Panc1 (cell line): Measurements from ENCODE around the gene UNC45B. TPM values are rescaled to one million over a fixed set of nuclear protein-coding genes. Genes with fewer than 3 reads are reported as not detected.

Experiments
- ATAC-seq: fragments of 200-7000 bp; cut with Tn5 transposase; 2 replicates; pipeline ENCODE4 v1.9.1; 2020; ENCODE audit warnings: mild to moderate bottlenecking, moderate library complexity
- BruUV-seq: library from RNA; stranded (reverse); fragments of 400-500 nt; replicated peaks from 2 replicates; lab custom pipeline; 2021; lab: Mats Ljungman, UMichigan
- CTCF ChIA-PET: fragments of 300-600 bp; sonication (Branson Sonifier 250); formaldehyde crosslinking; loops from one replicate; lab custom pipeline; 2022; ENCODE audit warnings: antibody characterized with exemption; lab: Charles Lee
- POLR2A ChIA-PET: fragments of 300-600 bp; sonication (Branson Sonifier 250); formaldehyde crosslinking; loops from one replicate; lab custom pipeline; 2022; ENCODE audit warnings: antibody characterized with exemption; lab: Charles Lee
- DNase-seq: peaks from one replicate; pipeline ENCODE4 v3.0.0-alpha.2; 2010; ENCODE audit warnings: low read depth, low spot score
- H3K27ac ChIP-seq: 2 replicates; pipeline ENCODE4 v1.5.1; 2011; ENCODE audit warnings: mild to moderate bottlenecking, low read length, inconsistent platforms
- H3K27me3 ChIP-seq: fragments of 200-500 bp; sonication (Bioruptor generic); 2 replicates; pipeline ENCODE4 v1.6.0; 2014; ENCODE audit warnings: low read length, inconsistent platforms; ENCODE audit not compliant: control insufficient read depth, insufficient read depth
- H3K36me3 ChIP-seq: fragments of 200-500 bp; sonication (Bioruptor generic); 2 replicates; pipeline ENCODE4 v1.5.1; 2014; ENCODE audit warnings: inconsistent platforms, mild to moderate bottlenecking, low read length, moderate library complexity; ENCODE audit not compliant: control insufficient read depth, insufficient read depth
- H3K4me1 ChIP-seq: 2 replicates; pipeline ENCODE4 v1.5.1; 2011; ENCODE audit warnings: inconsistent platforms, mild to moderate bottlenecking, low read length, moderate library complexity; ENCODE audit not compliant: control insufficient read depth, insufficient read depth
- H3K4me3 ChIP-seq, 2 experiments: 2 replicates each; pipeline ENCODE4 v1.5.1; 2011 to 2012; ENCODE audit warnings: low read depth in 2 of 2, low read length in 2 of 2, mild to moderate bottlenecking in 2 of 2, inconsistent platforms in 1 of 2, moderate library complexity in 1 of 2
- H3K9me3 ChIP-seq: fragments of 200-500 bp; sonication (Bioruptor generic); 2 replicates; pipeline ENCODE4 v1.5.1; 2014; ENCODE audit warnings: low read depth, mild to moderate bottlenecking, inconsistent platforms, low read length, moderate library complexity; ENCODE audit not compliant: control insufficient read depth, insufficient read depth
- POLR2AphosphoS5 ChIP-seq: IDR thresholded peaks from 2 replicates; pipeline ENCODE4 v1.6.1; 2012; ENCODE audit warnings: mild to moderate bottlenecking, low read depth, low read length, moderate library complexity
- REST ChIP-seq, 2 experiments: IDR thresholded peaks; 2 replicates each; pipeline ENCODE4 v1.6.1; 2011 to 2012; ENCODE audit warnings: low read depth in 2 of 2, control low read depth in 1 of 2, low read length in 1 of 2, mild to moderate bottlenecking in 1 of 2, moderate library complexity in 1 of 2; ENCODE audit not compliant: insufficient read depth in 1 of 2
- SIN3A ChIP-seq: IDR thresholded peaks from 2 replicates; pipeline ENCODE4 v1.6.1; 2012; ENCODE audit warnings: low read depth, mild to moderate bottlenecking, low read length, moderate library complexity, borderline replicate concordance; ENCODE audit not compliant: insufficient read depth
- TCF7L2 ChIP-seq: IDR thresholded peaks from 2 replicates; pipeline ENCODE4 v1.6.1; 2011; ENCODE audit warnings: mild to moderate bottlenecking, low read depth, low read length, inconsistent platforms
- in situ Hi-C: cut with HindIII; loops from 2 replicates; pipeline ENCODE4 v1.10.0; 2016; ENCODE audit warnings: low sequenced_read_pairs, low pct_unique_long_range_greater_than_20kb
- intact Hi-C: fragments of 100-400 bp; cut with micrococcal nuclease; formaldehyde crosslinking; loops from one replicate; pipeline ENCODE4 v1.10.0; 2022; ENCODE audit not compliant: unreplicated experiment
- total RNA-seq: library from RNA; stranded (reverse); gene quantifications from one replicate; pipeline ENCODE4 v1.2.1, GENCODE V29; 2021; ENCODE audit not compliant: unreplicated experiment
- TF ChIP-seq, protein P1 (sequence below): fragments of 450-650 bp; IDR thresholded peaks from 2 replicates; pipeline ENCODE4 v1.5.1; 2017; ENCODE audit warnings: mild to moderate bottlenecking

The UNC45B gene
- total RNA-seq, 1 experiment from 2014 or later = not detected

- Histone ChIP-seq H3K4me1 (no peaks in the 10 kb centered on the region), H3K27me3 (peaks cover 5% of the 10 kb centered on the region; the same call in 1 of the 2 replicates), H3K27ac (no peak overlapping the region), H3K9me3 (no peaks in the 10 kb centered on the region), H3K4me3 (no peak overlapping the region), H3K36me3 (no peaks in the 10 kb centered on the region)
- ChIA-PET POLR2A (no interaction called here), CTCF (no interaction called here)
- DNase-seq (no peak), ATAC-seq (no peak)
- intact Hi-C loops (no loop called here), in situ Hi-C loops (no loop called here)
- no TSS peak for BruUV-seq
- TF ChIP-seq, protein P1, sequence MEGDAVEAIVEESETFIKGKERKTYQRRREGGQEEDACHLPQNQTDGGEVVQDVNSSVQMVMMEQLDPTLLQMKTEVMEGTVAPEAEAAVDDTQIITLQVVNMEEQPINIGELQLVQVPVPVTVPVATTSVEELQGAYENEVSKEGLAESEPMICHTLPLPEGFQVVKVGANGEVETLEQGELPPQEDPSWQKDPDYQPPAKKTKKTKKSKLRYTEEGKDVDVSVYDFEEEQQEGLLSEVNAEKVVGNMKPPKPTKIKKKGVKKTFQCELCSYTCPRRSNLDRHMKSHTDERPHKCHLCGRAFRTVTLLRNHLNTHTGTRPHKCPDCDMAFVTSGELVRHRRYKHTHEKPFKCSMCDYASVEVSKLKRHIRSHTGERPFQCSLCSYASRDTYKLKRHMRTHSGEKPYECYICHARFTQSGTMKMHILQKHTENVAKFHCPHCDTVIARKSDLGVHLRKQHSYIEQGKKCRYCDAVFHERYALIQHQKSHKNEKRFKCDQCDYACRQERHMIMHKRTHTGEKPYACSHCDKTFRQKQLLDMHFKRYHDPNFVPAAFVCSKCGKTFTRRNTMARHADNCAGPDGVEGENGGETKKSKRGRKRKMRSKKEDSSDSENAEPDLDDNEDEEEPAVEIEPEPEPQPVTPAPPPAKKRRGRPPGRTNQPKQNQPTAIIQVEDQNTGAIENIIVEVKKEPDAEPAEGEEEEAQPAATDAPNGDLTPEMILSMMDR = no peak
Observed at GRCh38 chr17:35161281-35161761, 13.7 kb downstream of the UNC45B start.

- no TSS peak for BruUV-seq
- no peak overlapping the region for H3K4me3 ChIP-seq
- in situ Hi-C loops = no loop called here
- ATAC-seq (no peak), DNase-seq (no peak)
- peaks cover 5% of the 10 kb centered on the region; the same call in 1 of the 2 replicates for H3K27me3 ChIP-seq
- POLR2A ChIA-PET = no interaction called here
- intact Hi-C loops = no loop called here
- H3K4me1 ChIP-seq = no peaks in the 10 kb centered on the region
- H3K36me3 ChIP-seq = no peaks in the 10 kb centered on the region
- no peak overlapping the region for H3K27ac ChIP-seq
- no peaks in the 10 kb centered on the region for H3K9me3 ChIP-seq
- CTCF ChIA-PET = no interaction called here
- TF ChIP-seq REST (IDR thresholded peaks at IDR 0.05; ENCODE audit: insufficient read depth in 1 of 2, low read depth in 2 of 2, low read length in 1 of 2) (no peak), TCF7L2 (no peak), SIN3A (no peak), POLR2AphosphoS5 (no peak)
- TF ChIP-seq, protein P1 = no peak
Observed at GRCh38 chr17:35162755-35163154, 15.1 kb downstream of the UNC45B start.
